ENCODE data around the gene TLR2. TPM values are rescaled to one million over a fixed set of nuclear protein-coding genes. Genes with fewer than 3 reads are reported as not detected.

Gene TLR2
- total RNA-seq, 1 experiment from 2014 or later: 0.05 TPM

GRCh38 chr4:153713866-153714646 lies 30.0 kb downstream of the TLR2 start:
- DNase-seq (ENCODE audit: low read depth, low spot score): no peak
- in situ Hi-C loops (cut with HindIII; ENCODE audit: low pct_unique_long_range_greater_than_20kb, low sequenced_read_pairs): no loop called here

- in situ Hi-C loops (cut with HindIII; ENCODE audit: low pct_unique_long_range_greater_than_20kb, low sequenced_read_pairs): no loop called here
- no peak for DNase-seq (ENCODE audit: low read depth, low spot score)
Observed at GRCh38 chr4:153722036-153722435, 38.0 kb downstream of the TLR2 start.

- in situ Hi-C loops (cut with HindIII; ENCODE audit: low pct_unique_long_range_greater_than_20kb, low sequenced_read_pairs): no loop called here
- no peak for DNase-seq (ENCODE audit: low read depth, low spot score)
Observed at GRCh38 chr4:153724606-153725005, 40.5 kb downstream of the TLR2 start.

DNA sequence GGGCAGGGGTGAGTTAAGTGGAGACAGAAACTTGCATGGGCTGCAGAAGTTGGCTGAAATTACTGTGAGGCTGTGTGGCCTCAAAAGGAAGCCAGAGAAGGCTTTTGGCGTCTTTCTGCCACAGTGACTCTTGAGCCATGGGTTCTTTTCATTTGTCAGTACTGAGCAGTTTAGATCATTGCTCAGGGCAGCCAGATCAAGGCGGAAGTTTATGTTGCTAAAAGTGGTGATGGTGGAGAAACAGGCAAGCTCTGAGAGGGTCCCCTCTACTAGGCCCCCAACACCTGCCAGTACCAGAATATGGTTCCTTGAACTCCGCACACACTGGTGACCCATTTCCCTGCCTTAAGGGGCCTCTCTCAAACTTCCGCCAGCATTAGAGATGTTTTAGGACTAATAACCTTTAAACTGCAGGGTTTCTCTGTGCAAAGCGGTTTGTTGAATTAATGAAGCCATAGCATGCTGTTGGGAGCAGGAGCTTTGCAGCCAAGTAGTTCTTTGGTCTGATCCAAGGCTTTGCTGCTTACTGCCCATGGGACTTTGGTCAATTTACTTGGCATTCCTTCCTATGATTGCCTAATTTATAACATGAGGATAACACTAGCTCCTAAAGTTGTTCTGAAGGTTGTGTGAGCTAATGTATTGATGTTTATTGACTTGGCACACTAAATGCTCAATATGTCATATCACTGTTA lies 41.2 kb downstream of the TLR2 start:
- DNase-seq (ENCODE audit: low read depth, low spot score): no peak
- in situ Hi-C loops (cut with HindIII; ENCODE audit: low pct_unique_long_range_greater_than_20kb, low sequenced_read_pairs): no loop called here

- in situ Hi-C loops (cut with HindIII; ENCODE audit: low pct_unique_long_range_greater_than_20kb, low sequenced_read_pairs): no loop called here
Observed at GRCh38 chr4:153725831-153726154, 41.7 kb downstream of the TLR2 start.

DNA sequence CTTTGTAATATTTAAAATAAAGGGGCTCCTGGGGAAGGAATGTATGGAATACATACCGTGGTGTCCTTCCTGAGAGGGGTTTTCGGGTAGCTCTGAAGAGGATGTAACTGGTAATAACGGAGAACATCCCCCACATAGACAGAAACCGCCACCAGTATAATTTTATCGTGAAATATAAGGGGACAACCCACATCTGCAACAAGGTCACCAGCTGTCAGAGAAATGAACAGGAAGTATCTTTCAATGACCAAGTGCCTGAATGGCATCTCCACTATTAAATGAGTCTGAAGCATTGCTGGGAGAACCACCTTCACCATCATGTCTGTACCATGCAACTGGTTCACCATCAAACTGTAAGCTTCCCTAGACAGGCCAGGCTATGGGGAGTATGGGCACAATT lies 44.1 kb downstream of the TLR2 start:
- in situ Hi-C loops (cut with HindIII; ENCODE audit: low pct_unique_long_range_greater_than_20kb, low sequenced_read_pairs): no loop called here
- DNase-seq (ENCODE audit: low read depth, low spot score): no peak

More at GRCh38 chr4:153725831-153726154, 41.7 kb downstream of the TLR2 start:
- DNase-seq (ENCODE audit: low read depth, low spot score): no peak

DNA sequence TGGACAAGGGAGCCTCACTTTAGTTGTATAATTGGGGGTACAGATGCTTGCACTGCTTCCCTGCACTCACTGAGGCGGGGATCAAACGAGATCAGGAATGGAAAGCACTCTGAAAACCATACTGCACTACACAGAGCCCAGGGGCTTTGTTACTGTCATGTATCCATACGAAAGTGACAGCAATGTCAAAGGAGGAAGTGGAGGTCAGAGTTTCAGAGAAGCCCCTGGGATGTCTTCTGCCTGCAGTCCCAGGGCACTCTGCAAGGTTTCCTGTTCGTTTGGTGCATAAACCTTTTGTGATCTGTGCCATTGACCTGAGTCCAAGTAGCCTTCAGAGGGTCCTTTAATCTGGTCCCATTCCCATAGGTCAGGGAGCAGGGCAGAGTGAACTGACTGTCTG lies 44.6 kb downstream of the TLR2 start:
- no peak for DNase-seq (ENCODE audit: low read depth, low spot score)
- in situ Hi-C loops (cut with HindIII; ENCODE audit: low pct_unique_long_range_greater_than_20kb, low sequenced_read_pairs): no loop called here

GRCh38 chr4:153729895-153730294 lies 45.8 kb downstream of the TLR2 start:
- in situ Hi-C loops (cut with HindIII; ENCODE audit: low pct_unique_long_range_greater_than_20kb, low sequenced_read_pairs): no loop called here
- no peak for DNase-seq (ENCODE audit: low read depth, low spot score)

DNA sequence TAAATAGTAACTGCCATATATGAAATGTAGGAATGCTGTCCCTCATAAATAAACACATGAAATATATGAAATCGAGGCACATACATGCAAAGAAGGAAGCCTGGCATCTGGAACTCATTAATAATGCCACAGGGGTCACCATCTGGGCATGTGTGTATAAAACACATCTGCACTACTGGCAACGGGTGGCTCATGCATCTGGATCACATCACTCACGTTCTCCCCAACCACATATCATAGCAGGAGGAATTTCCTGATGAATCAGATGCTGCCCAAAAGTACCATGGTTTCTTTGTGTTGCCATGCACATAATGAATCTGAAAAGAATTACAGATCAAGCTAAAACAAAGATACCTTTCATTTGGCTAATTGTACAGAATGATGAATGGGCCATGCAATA lies 47.2 kb downstream of the TLR2 start:
- peak; percentile 93 for DNase-seq (ENCODE audit: low read depth, low spot score)
- in situ Hi-C loops (cut with HindIII; ENCODE audit: low pct_unique_long_range_greater_than_20kb, low sequenced_read_pairs): no loop called here

DNA sequence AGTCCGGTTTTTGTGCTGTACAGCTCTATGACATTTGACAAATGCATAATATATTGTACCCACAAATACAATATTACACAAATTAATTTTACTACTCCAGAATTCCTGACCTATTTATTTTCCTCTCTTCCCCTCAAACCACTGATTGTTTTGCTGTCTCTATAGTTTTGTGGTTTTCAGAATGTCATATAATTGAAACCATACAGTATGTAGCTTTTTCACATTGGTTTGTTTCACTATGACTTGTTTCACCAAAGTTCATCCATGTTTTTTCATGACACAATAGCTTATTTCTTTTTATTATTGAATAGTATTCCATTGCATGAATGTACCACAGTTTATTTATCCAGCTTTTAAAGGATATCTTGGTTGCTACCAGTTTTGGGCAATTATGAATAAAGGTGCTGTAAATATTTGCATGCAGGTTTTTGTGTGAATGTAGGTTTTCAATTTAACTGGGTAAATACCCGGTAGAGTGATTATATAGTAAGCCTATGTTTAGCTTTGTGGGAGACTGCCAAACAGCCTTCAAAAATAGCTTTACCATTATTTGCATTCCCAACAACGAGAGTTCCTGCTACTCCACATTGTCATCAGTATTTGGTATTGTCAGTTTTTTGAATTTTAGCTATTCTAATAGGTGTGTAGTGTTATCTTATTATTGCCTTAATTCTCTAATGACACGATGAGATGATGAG lies 49.8 kb downstream of the TLR2 start:
- DNase-seq (ENCODE audit: low read depth, low spot score): no peak
- in situ Hi-C loops (cut with HindIII; ENCODE audit: low pct_unique_long_range_greater_than_20kb, low sequenced_read_pairs): no loop called here

DNA sequence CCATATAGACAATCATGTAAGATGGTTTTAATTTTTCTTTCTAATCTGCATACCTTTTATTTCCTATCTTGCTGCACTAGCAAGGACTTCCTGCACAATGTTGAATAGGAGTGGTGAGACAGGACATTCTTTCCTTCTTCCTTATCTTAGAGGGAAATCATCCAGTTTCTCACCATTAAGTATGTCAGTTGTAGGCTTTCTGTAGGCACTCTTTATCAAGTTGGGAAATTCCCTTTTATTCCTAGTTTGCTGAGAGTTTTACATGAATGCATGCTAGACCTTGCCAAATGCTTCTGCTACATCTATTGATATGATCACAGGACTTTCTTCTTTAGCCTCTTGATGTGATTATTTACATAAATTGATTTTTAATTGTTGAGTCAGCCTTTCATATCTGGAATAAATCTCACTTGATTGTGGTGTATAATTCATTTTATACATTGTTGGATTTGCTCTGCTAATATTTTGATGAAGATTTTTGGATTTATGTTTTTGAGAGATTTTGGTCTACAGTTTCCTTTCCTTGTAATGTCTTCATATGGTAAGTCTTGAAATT lies 51.9 kb downstream of the TLR2 start:
- DNase-seq (ENCODE audit: low read depth, low spot score): no peak
- in situ Hi-C loops (cut with HindIII; ENCODE audit: low pct_unique_long_range_greater_than_20kb, low sequenced_read_pairs): no loop called here

GRCh38 chr4:153741541-153741940 lies 57.5 kb downstream of the TLR2 start:
- in situ Hi-C loops (cut with HindIII; ENCODE audit: low pct_unique_long_range_greater_than_20kb, low sequenced_read_pairs): no loop called here
- no peak for DNase-seq (ENCODE audit: low read depth, low spot score)

DNA sequence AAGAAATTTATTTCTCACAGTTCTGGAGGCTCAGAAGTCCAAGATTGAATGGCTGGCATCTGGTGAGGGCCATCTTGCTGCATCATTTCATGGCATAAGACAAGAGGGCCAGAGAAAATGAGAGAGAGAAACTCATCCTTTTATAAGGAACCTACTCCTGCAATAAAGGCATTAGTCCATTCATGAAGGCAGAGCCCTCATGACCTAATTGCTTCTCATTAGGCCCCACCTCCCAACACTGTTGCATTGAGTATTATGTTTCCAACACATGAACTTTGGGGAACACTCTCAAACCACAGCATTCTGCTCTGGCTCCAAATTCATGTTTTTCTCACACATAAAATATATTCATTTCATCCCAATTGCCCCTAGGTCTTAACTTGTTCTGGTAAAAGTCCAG lies 61.6 kb downstream of the TLR2 start:
- DNase-seq (ENCODE audit: low read depth, low spot score): no peak
- in situ Hi-C loops (cut with HindIII; ENCODE audit: low pct_unique_long_range_greater_than_20kb, low sequenced_read_pairs): no loop called here

DNA sequence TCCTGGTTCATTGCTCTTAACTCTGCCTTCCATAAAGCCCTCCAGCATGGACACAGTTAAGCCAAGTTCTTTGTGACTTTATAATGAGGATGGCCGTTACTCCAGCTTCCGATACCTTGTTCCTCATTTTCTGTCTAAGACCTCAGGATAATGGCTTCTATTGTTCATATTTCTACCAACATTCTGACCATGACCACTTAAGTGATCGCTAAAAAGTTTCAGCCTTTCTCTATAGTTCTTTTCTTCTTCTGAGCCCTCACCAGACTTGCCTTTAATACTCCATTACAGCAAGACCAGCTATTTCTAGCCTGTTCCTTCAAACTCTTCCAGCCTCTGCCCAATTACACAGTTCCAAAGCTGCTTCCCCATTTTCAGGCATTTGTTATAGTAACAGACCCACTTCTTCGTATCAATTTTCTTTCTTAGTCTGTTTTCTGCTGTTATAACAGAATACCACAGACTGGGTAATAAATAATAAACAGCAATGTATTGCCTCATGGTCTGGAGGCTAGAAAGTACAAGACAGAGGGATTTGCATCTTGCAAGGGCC lies 63.4 kb downstream of the TLR2 start:
- in situ Hi-C loops (cut with HindIII; ENCODE audit: low pct_unique_long_range_greater_than_20kb, low sequenced_read_pairs): no loop called here
- peak; percentile 54 for DNase-seq (ENCODE audit: low read depth, low spot score)

DNA sequence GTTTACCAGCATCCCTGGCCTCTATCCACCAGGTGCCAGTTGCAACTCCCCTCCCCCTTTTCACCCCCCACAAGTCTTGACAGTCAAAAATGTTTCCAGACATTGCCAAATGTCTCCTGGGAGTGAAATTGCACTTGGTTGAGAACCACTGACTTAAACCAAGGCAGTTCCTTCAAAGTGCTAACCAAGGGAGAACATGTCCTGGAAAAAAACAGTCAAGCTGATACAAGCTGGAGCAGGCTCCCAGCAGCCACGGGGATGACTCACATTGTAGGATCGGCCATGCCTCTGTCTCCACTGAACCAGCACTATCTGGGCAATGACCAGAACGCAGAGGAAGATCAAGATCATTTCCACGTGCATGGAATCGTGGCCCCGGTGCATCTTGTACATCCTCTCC lies 64.3 kb downstream of the TLR2 start:
- in situ Hi-C loops (cut with HindIII; ENCODE audit: low pct_unique_long_range_greater_than_20kb, low sequenced_read_pairs): no loop called here

GRCh38 chr4:153750197-153750817 lies 66.2 kb downstream of the TLR2 start:
- in situ Hi-C loops (cut with HindIII; ENCODE audit: low pct_unique_long_range_greater_than_20kb, low sequenced_read_pairs): no loop called here
- peak; percentile 91 for DNase-seq (ENCODE audit: low read depth, low spot score)

More for the DNA sequence above, 64.3 kb downstream of the TLR2 start:
- no peak for DNase-seq (ENCODE audit: low read depth, low spot score)

DNA sequence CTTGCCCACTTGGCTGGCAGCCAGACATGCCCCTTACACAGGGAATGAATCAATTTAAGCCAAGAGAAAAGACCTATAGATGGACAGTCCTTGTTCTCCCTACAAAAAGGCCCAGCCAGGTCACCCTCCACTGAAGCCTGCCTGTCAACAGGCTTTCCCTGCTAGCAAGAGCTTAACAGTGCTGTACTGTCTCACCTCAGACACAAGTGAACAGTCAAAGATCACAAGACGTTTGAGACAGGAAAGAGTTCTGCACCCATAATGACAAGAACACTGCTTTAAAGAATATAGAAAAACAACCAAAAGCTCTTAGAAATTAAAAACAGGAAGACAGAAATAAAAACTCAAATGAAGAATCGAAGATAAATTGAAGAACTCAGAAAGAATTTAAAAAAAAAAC lies 71.1 kb downstream of the TLR2 start:
- in situ Hi-C loops (cut with HindIII; ENCODE audit: low pct_unique_long_range_greater_than_20kb, low sequenced_read_pairs): no loop called here
- DNase-seq (ENCODE audit: low read depth, low spot score): peak; percentile 59

Measured in SK-MEL-5 (cell line).